A549 (cell line): ENCODE measurements around the gene CDX1. TPM values are rescaled to one million over a fixed set of nuclear protein-coding genes. Genes with fewer than 3 reads are reported as not detected.

Source experiments
- ATAC-seq, 2 experiments: fragments of 200-7000 bp in 1 of 2; fragments of >200 bp in 1 of 2; cut with Nextera tagmentation in 1 of 2; cut with Tn5 transposase in 1 of 2; 3 replicates each; pipeline versions ENCODE4 v1.8.0 to v1.9.1; 2018 to 2020; ENCODE audit warnings: mild to moderate bottlenecking in 1 of 2, moderate library complexity in 1 of 2
- CTCF ChIA-PET: fragments of 300-600 bp; sonication (Branson Sonifier 250); formaldehyde crosslinking; extraction: SDS; loops from one replicate; lab custom pipeline; 2021; ENCODE audit warnings: antibody characterized with exemption, inconsistent platforms; lab: Yijun Ruan, JAX
- POLR2A ChIA-PET: fragments of 350-600 bp; formaldehyde crosslinking; extraction: SDS; loops from one replicate; lab custom pipeline; 2021; ENCODE audit warnings: antibody characterized with exemption, inconsistent platforms; lab: Yijun Ruan, JAX
- DNase-seq, 2 experiments: peaks; one replicate each; pipeline versions ENCODE4 v3.0.0 to v3.0.0-alpha.2; 2011 to 2016; ENCODE audit warnings: low read depth in 1 of 2, low spot score in 1 of 2
- FAIRE-seq: peaks from 2 replicates; lab custom pipeline; 2011; peaks lifted over from hg19 to GRCh38; lab: Jason Lieb, UNC
- H3K27ac ChIP-seq, 2 experiments: fragments of >200 bp; sonication (Bioruptor Twin); formaldehyde crosslinking; 3 replicates each; pipeline ENCODE4 v1.5.1; 2016 to 2017
- H3K4me1 ChIP-seq: fragments of >200 bp; sonication (Bioruptor Twin); formaldehyde crosslinking; 3 replicates; pipeline ENCODE4 v1.6.1; 2016
- H3K4me2 ChIP-seq: fragments of >200 bp; sonication (Bioruptor Twin); formaldehyde crosslinking; 3 replicates; pipeline ENCODE4 v1.6.1; 2016
- H3K4me3 ChIP-seq: fragments of >200 bp; sonication (Bioruptor Twin); formaldehyde crosslinking; 3 replicates; pipeline ENCODE4 v1.5.1; 2016
- H3K9me3 ChIP-seq: fragments of >200 bp; sonication (Bioruptor Twin); formaldehyde crosslinking; 3 replicates; pipeline ENCODE4 v1.6.1; 2016
- CBX2 ChIP-seq: fragments of 200-600 bp; sonication (generic); IDR thresholded peaks from 2 replicates; pipeline ENCODE4 v1.6.1; 2016; ENCODE audit warnings: low read depth, mild to moderate bottlenecking, borderline replicate concordance
- CEBPB ChIP-seq, 2 experiments: fragments of >200 bp in 1 of 2; sonication (Bioruptor Twin) in 1 of 2; formaldehyde crosslinking in 1 of 2; IDR thresholded peaks; 2 replicates each; pipeline ENCODE4 v1.6.1; 2012 to 2016
- EHF ChIP-seq: fragments of 250-450 bp; sonication (Bioruptor Pico); IDR thresholded peaks from 2 replicates; pipeline ENCODE4 v1.5.0; 2020; ENCODE audit warnings: mild to moderate bottlenecking
- EHMT2 ChIP-seq: fragments of 200-600 bp; sonication (generic); IDR thresholded peaks from 2 replicates; pipeline ENCODE4 v1.6.1; 2016; ENCODE audit warnings: antibody characterized with exemption, low read depth, mild to moderate bottlenecking, moderate library complexity
- ELK1 ChIP-seq: fragments of 150-350 bp; IDR thresholded peaks from 2 replicates; pipeline ENCODE4 v1.6.1; 2014; ENCODE audit warnings: low read depth, mild to moderate bottlenecking, low read length
- FOSB ChIP-seq: fragments of 250-450 bp; sonication (Bioruptor Pico); IDR thresholded peaks from 2 replicates; pipeline ENCODE4 v1.5.0; 2020; ENCODE audit warnings: mild to moderate bottlenecking, moderate library complexity
- GATA3 ChIP-seq: IDR thresholded peaks from 2 replicates; pipeline ENCODE4 v1.6.1; 2012; ENCODE audit warnings: borderline replicate concordance
- HDAC2 ChIP-seq: fragments of 200-600 bp; sonication (generic); IDR thresholded peaks from 2 replicates; pipeline ENCODE4 v1.6.1; 2016
- HEYL ChIP-seq: fragments of 250-450 bp; sonication (Bioruptor Pico); IDR thresholded peaks from 2 replicates; pipeline ENCODE4 v1.8.0; 2021; ENCODE audit warnings: mild to moderate bottlenecking, moderate library complexity
- HOXB13 ChIP-seq: fragments of 250-450 bp; sonication (Bioruptor Pico); IDR thresholded peaks from 2 replicates; pipeline ENCODE4 v1.5.0; 2020; ENCODE audit warnings: low read depth, mild to moderate bottlenecking, moderate library complexity
- HOXB5 ChIP-seq: fragments of 250-450 bp; sonication (Bioruptor Pico); IDR thresholded peaks from 2 replicates; pipeline ENCODE4 v1.5.0; 2020; ENCODE audit warnings: mild to moderate bottlenecking, moderate library complexity
- KDM5A ChIP-seq: fragments of 200-600 bp; sonication (generic); IDR thresholded peaks from 2 replicates; pipeline ENCODE4 v1.6.1; 2016; ENCODE audit warnings: antibody characterized with exemption, mild to moderate bottlenecking
- MAX ChIP-seq: IDR thresholded peaks from 2 replicates; pipeline ENCODE4 v1.6.1; 2012
- MAZ ChIP-seq: fragments of 150-350 bp; IDR thresholded peaks from 2 replicates; pipeline ENCODE4 v1.6.1; 2014; ENCODE audit warnings: antibody characterized with exemption, low read depth, low read length, borderline replicate concordance
- NFE2L2 ChIP-seq: fragments of 150-350 bp; conservative IDR thresholded peaks from 2 replicates; pipeline ENCODE4 v1.6.1; 2014; ENCODE audit warnings: low read length
- PHF8 ChIP-seq: fragments of 200-600 bp; sonication (generic); IDR thresholded peaks from 2 replicates; pipeline ENCODE4 v1.6.1; 2016; ENCODE audit warnings: low read depth, mild to moderate bottlenecking, antibody characterized with exemption, moderate library complexity, borderline replicate concordance
- RAD21 ChIP-seq, 2 experiments: fragments of >200 bp in 1 of 2; sonication (Bioruptor Twin) in 1 of 2; formaldehyde crosslinking in 1 of 2; IDR thresholded peaks in 1 of 2; conservative IDR thresholded peaks in 1 of 2; 2 replicates in 1 of 2; 3 replicates in 1 of 2; pipeline ENCODE4 v1.6.1; 2012 to 2018; ENCODE audit warnings: inconsistent platforms in 1 of 2
- RARB ChIP-seq: fragments of 250-450 bp; sonication (Bioruptor Pico); IDR thresholded peaks from 2 replicates; pipeline ENCODE4 v1.8.0; 2021; ENCODE audit warnings: mild to moderate bottlenecking, moderate library complexity
- RCOR1 ChIP-seq: fragments of 150-350 bp; IDR thresholded peaks from 2 replicates; pipeline ENCODE4 v1.6.1; 2014; ENCODE audit warnings: antibody characterized with exemption, low read length, low read depth
- SMC3 ChIP-seq: fragments of >200 bp; sonication (Bioruptor Twin); formaldehyde crosslinking; IDR thresholded peaks from 3 replicates; pipeline ENCODE4 v1.6.1; 2018; ENCODE audit warnings: inconsistent platforms
- TFCP2L1 ChIP-seq: fragments of 250-450 bp; sonication (Bioruptor Pico); IDR thresholded peaks from 2 replicates; pipeline ENCODE4 v1.5.0; 2021; ENCODE audit warnings: mild to moderate bottlenecking
- USF2 ChIP-seq: fragments of 450-650 bp; IDR thresholded peaks from 2 replicates; pipeline ENCODE4 v1.6.1; 2014; ENCODE audit warnings: antibody characterized with exemption
- WGBS: methylation state at CpG from one replicate; pipeline ENCODE4 v1.1.6; 2017; ENCODE audit errors: missing lambda C conversion rate; 5-methylcytosine and 5-hydroxymethylcytosine counted together
- polyA plus RNA-seq, 4 experiments: library from polyadenylated mRNA; depleted of rRNA in 3 of 4; stranded (reverse); fragments of >200 nt; fragmentation: RNase III in 1 of 4; extraction: RNeasy Plus Mini Kit Qiagen cat#74134 plus additional on column Dnase treatment in 1 of 4; gene quantifications; 2 replicates in 3 of 4; 3 replicates in 1 of 4; pipeline ENCODE4 v1.2.3, GENCODE V29; 2011 to 2017
- TF ChIP-seq, protein P1 (sequence below): fragments of >200 bp; sonication (Bioruptor Twin); formaldehyde crosslinking; IDR thresholded peaks from 3 replicates; pipeline ENCODE4 v1.5.1; 2016
- TF ChIP-seq, protein P2 (sequence below): fragments of 200-600 bp; sonication (generic); IDR thresholded peaks from 2 replicates; pipeline ENCODE4 v1.6.1; 2016; ENCODE audit warnings: antibody characterized with exemption, mild to moderate bottlenecking, moderate library complexity
- TF ChIP-seq, protein P3 (sequence below): fragments of >200 bp; sonication (Bioruptor Twin); formaldehyde crosslinking; IDR thresholded peaks from 2 replicates; pipeline ENCODE4 v1.6.1; 2016

The CDX1 gene
- polyA plus RNA-seq, 2 of the 4 experiments (the other 2 are of a cell fraction): not detected

DNA sequence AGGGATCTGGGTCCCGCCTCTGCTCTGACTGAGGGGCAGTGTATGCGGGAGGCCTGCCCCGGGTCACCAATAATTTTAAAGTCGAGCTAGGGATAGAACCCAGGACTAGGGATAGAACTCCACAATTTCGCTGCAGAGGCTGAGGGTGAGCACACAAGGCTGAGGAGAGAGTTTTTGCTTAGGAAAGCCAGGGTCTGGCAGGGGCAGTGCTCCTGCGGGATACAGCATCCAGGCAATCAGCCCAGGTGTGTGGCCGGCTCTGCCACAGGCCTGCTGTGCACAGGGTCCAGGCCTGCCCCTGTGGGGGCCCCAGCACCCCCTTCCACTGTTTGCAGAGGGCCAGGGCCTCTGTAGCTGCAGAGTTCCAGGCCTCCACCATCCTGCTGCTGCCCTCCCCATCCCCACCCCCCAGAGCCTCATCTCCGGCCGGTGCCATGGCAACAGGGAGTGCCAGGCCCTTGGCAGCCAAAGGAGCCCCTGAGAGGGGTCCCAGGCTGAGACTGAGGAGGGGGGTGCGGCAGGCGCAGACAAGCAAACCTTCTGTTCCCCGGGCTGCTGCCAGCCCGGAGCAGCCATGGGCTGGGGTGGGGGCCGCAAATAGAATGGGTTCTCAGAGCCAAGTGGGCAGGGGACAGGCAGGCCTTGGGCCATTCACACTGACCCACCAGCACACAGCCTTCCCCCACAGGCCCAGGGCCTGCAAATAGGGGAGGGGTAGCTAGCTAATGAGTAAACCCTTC is 19.5 kb upstream of the CDX1 start:
- WGBS: 88% methylated on average over 10 of the region's 14 CpGs
- FAIRE-seq: no peak
- no peak overlapping the region for H3K4me2 ChIP-seq
- no peak for TF ChIP-seq HDAC2
- no peak for TF ChIP-seq EHMT2
- no peak for TF ChIP-seq FOSB (CRISPR knock-in tag)
- TF ChIP-seq EHF (CRISPR knock-in tag): no peak
- no peak for TF ChIP-seq RARB
- no peak for TF ChIP-seq GATA3
- TF ChIP-seq USF2: no peak
- TF ChIP-seq PHF8: no peak
- no peak for TF ChIP-seq HOXB13 (CRISPR knock-in tag)
- TF ChIP-seq NFE2L2: no peak
- no peak for TF ChIP-seq TFCP2L1 (CRISPR knock-in tag)
- TF ChIP-seq, protein P1, sequence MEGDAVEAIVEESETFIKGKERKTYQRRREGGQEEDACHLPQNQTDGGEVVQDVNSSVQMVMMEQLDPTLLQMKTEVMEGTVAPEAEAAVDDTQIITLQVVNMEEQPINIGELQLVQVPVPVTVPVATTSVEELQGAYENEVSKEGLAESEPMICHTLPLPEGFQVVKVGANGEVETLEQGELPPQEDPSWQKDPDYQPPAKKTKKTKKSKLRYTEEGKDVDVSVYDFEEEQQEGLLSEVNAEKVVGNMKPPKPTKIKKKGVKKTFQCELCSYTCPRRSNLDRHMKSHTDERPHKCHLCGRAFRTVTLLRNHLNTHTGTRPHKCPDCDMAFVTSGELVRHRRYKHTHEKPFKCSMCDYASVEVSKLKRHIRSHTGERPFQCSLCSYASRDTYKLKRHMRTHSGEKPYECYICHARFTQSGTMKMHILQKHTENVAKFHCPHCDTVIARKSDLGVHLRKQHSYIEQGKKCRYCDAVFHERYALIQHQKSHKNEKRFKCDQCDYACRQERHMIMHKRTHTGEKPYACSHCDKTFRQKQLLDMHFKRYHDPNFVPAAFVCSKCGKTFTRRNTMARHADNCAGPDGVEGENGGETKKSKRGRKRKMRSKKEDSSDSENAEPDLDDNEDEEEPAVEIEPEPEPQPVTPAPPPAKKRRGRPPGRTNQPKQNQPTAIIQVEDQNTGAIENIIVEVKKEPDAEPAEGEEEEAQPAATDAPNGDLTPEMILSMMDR: no peak
- peaks cover 29% of the 10 kb centered on the region for H3K4me1 ChIP-seq
- no peaks in the 10 kb centered on the region for H3K9me3 ChIP-seq
- H3K27ac ChIP-seq: peak overlapping the region in 1 of 2 experiments; percentile 46; a peak in 3 of 6 replicates
- ChIA-PET CTCF (interaction anchor here (1.1 to 1.5 kb wide), 2 partner anchors 28 to 71 kb away, joined by 3 to 4 read pairs; no protein-coding TSS in a partner anchor), POLR2A (interaction anchor here (0.6 kb wide), 1 partner anchor 1045 kb away, joined by 4 read pairs; no protein-coding TSS in a partner anchor)
- DNase-seq: no peak
- no peak for ATAC-seq
- no peak overlapping the region for H3K4me3 ChIP-seq

- FAIRE-seq: no peak
- WGBS: 91% methylated on average over 7 of the region's 7 CpGs
- TF ChIP-seq KDM5A (no peak), MAZ (no peak), CEBPB (IDR thresholded peaks at IDR 0.05) (no peak), MAX (no peak), USF2 (no peak), ELK1 (no peak), RCOR1 (no peak), HEYL (CRISPR knock-in tag) (no peak), GATA3 (no peak), FOSB (CRISPR knock-in tag) (no peak), TFCP2L1 (CRISPR knock-in tag) (no peak), RARB (no peak), CBX2 (no peak), RAD21 (conservative IDR thresholded peaks at IDR 0.05 in 1 of 2, IDR thresholded peaks at IDR 0.05 in 1 of 2) (no peak), SMC3 (no peak), HOXB5 (CRISPR knock-in tag) (no peak)
- TF ChIP-seq, protein P2, sequence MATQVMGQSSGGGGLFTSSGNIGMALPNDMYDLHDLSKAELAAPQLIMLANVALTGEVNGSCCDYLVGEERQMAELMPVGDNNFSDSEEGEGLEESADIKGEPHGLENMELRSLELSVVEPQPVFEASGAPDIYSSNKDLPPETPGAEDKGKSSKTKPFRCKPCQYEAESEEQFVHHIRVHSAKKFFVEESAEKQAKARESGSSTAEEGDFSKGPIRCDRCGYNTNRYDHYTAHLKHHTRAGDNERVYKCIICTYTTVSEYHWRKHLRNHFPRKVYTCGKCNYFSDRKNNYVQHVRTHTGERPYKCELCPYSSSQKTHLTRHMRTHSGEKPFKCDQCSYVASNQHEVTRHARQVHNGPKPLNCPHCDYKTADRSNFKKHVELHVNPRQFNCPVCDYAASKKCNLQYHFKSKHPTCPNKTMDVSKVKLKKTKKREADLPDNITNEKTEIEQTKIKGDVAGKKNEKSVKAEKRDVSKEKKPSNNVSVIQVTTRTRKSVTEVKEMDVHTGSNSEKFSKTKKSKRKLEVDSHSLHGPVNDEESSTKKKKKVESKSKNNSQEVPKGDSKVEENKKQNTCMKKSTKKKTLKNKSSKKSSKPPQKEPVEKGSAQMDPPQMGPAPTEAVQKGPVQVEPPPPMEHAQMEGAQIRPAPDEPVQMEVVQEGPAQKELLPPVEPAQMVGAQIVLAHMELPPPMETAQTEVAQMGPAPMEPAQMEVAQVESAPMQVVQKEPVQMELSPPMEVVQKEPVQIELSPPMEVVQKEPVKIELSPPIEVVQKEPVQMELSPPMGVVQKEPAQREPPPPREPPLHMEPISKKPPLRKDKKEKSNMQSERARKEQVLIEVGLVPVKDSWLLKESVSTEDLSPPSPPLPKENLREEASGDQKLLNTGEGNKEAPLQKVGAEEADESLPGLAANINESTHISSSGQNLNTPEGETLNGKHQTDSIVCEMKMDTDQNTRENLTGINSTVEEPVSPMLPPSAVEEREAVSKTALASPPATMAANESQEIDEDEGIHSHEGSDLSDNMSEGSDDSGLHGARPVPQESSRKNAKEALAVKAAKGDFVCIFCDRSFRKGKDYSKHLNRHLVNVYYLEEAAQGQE: no peak
- TF ChIP-seq, protein P3, sequence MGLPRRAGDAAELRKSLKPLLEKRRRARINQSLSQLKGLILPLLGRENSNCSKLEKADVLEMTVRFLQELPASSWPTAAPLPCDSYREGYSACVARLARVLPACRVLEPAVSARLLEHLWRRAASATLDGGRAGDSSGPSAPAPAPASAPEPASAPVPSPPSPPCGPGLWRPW: no peak
- TF ChIP-seq, all 56 proteins: peak for 0
- Histone ChIP-seq H3K4me3 (no peak overlapping the region), H3K9me3 (no peaks in the 10 kb centered on the region), H3K4me2 (no peak overlapping the region), H3K27ac (no peak overlapping the region), H3K4me1 (peaks cover 23% of the 10 kb centered on the region)
- no peak for DNase-seq
- POLR2A ChIA-PET: no interaction called here
- no peak for ATAC-seq
- CTCF ChIA-PET: interaction anchor here (1.5 to 1.9 kb wide), 2 partner anchors 17 to 28 kb away, joined by 4 read pairs; no protein-coding TSS in a partner anchor
Observed at GRCh38 chr5:150147670-150148069, 18.9 kb upstream of the CDX1 start.
